Loucy (cell line): ENCODE results near the gene MMP17.

Experiments used
- CTCF ChIP-seq: fragments of 200-600 bp; sonication (generic); conservative IDR thresholded peaks from 2 replicates; pipeline ENCODE4 v1.5.1; 2014; ENCODE audit warnings: mild to moderate bottlenecking, antibody characterized with exemption, low read length
- EZH2phosphoT487 ChIP-seq: fragments of 200-600 bp; IDR thresholded peaks from 2 replicates; pipeline ENCODE4 v1.6.1; 2018; ENCODE audit warnings: antibody characterized with exemption, mild to moderate bottlenecking, moderate library complexity, borderline replicate concordance

DNA sequence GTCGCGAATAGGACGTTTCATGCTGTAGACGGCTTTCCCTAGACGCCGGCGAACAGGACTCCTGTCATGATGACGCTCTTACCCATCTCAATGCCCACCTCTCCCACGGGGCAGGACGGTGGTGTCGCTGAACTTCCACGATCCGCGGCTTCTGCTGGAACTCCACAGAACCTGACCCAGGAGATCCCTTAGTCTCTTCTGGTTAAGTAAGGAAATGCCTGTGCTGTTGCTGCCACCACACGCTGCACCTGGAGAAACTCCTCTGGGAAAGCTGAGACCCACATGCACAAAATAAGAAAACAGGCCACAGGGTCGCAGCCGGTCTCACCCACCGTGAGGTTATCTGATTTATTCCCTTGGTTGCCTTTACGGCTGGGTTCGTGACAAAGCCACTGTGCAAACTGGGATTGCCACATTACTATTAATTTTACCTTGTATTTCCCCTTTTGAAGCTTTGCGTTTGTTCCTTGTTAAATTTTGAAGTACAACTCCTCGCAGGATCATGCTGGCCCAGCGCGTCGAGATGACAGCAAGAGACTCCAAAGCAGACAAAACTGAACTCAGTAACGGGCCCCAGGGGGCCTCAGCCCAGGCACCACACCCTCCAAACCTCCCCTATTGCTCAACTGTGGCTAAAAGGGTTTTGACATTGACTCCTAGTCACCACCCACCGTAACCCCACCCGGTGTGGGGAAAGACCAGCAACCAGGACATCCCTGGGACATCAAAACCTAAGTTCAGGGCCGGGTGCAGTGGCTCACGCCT lies 9.2 kb upstream of the MMP17 start:
- TF ChIP-seq CTCF (no peak), EZH2phosphoT487 (no peak)
